ENCODE measurements around the gene COL1A2. TPM values are rescaled to one million over a fixed set of nuclear protein-coding genes. Genes with fewer than 3 reads are reported as not detected.

COL1A2 gene
- total RNA-seq, 1 donor from 2014 or later, result 46.9 TPM

GRCh38 chr7:94436018-94436604, 41.4 kb downstream of the COL1A2 start:
- FAIRE-seq (no peak), DNase-seq (ENCODE audit: low read depth) (peak; percentile 52)
- Histone ChIP-seq H3K27me3 (ENCODE audit: control insufficient read depth, insufficient read depth, low read length) (no peaks in the 10 kb centered on the region), H3K36me3 (ENCODE audit: control insufficient read depth, insufficient read depth, low read length) (no peaks in the 10 kb centered on the region), H3K4me3 (ENCODE audit: low read depth, low read length) (no peak overlapping the region)
- TF ChIP-seq CTCF (IDR thresholded peaks at IDR 0.05; ENCODE audit: insufficient read depth, low read length, severe bottlenecking), result peak; percentile 77

GRCh38 chr7:94436700-94437099, 42.0 kb downstream of the COL1A2 start:
- DNase-seq (ENCODE audit: low read depth) (no peak), FAIRE-seq (no peak)
- Histone ChIP-seq H3K4me3 (ENCODE audit: low read depth, low read length) (no peak overlapping the region), H3K36me3 (ENCODE audit: control insufficient read depth, insufficient read depth, low read length) (no peaks in the 10 kb centered on the region), H3K27me3 (ENCODE audit: control insufficient read depth, insufficient read depth, low read length) (no peaks in the 10 kb centered on the region)
- no peak for TF ChIP-seq CTCF (IDR thresholded peaks at IDR 0.05; ENCODE audit: insufficient read depth, low read length, severe bottlenecking)

- Histone ChIP-seq H3K36me3 (ENCODE audit: control insufficient read depth, insufficient read depth, low read length) (no peaks in the 10 kb centered on the region), H3K4me3 (ENCODE audit: low read depth, low read length) (no peak overlapping the region), H3K27me3 (ENCODE audit: control insufficient read depth, insufficient read depth, low read length) (no peaks in the 10 kb centered on the region)
- DNase-seq (ENCODE audit: low read depth) (no peak), FAIRE-seq (no peak)
- no peak for TF ChIP-seq CTCF (IDR thresholded peaks at IDR 0.05; ENCODE audit: insufficient read depth, low read length, severe bottlenecking)
These were observed 45.2 kb downstream of the COL1A2 start for GRCh38 chr7:94439893-94440381.

- DNase-seq (ENCODE audit: low read depth), result no peak
- Histone ChIP-seq H3K27me3 (ENCODE audit: control insufficient read depth, insufficient read depth, low read length) (no peaks in the 10 kb centered on the region), H3K4me3 (ENCODE audit: low read depth, low read length) (no peak overlapping the region), H3K36me3 (ENCODE audit: control insufficient read depth, insufficient read depth, low read length) (no peaks in the 10 kb centered on the region)
- TF ChIP-seq CTCF (IDR thresholded peaks at IDR 0.05; ENCODE audit: insufficient read depth, low read length, severe bottlenecking), result no peak
- FAIRE-seq, result no peak
These were observed 45.9 kb downstream of the COL1A2 start for GRCh38 chr7:94440451-94441039.

- Histone ChIP-seq H3K36me3 (ENCODE audit: control insufficient read depth, insufficient read depth, low read length) (no peaks in the 10 kb centered on the region), H3K4me3 (ENCODE audit: low read depth, low read length) (no peak overlapping the region), H3K27me3 (ENCODE audit: control insufficient read depth, insufficient read depth, low read length) (no peaks in the 10 kb centered on the region)
- no peak for TF ChIP-seq CTCF (IDR thresholded peaks at IDR 0.05; ENCODE audit: insufficient read depth, low read length, severe bottlenecking)
- DNase-seq (ENCODE audit: low read depth) (no peak), FAIRE-seq (no peak)
These were observed 46.4 kb downstream of the COL1A2 start for GRCh38 chr7:94441138-94441537.

GRCh38 chr7:94442639-94443038, 47.9 kb downstream of the COL1A2 start:
- no peak for FAIRE-seq
- no peak for DNase-seq (ENCODE audit: low read depth)
- Histone ChIP-seq H3K27me3 (ENCODE audit: control insufficient read depth, insufficient read depth, low read length) (no peaks in the 10 kb centered on the region), H3K4me3 (ENCODE audit: low read depth, low read length) (no peak overlapping the region), H3K36me3 (ENCODE audit: control insufficient read depth, insufficient read depth, low read length) (no peaks in the 10 kb centered on the region)
- no peak for TF ChIP-seq CTCF (IDR thresholded peaks at IDR 0.05; ENCODE audit: insufficient read depth, low read length, severe bottlenecking)
